Upper lobe of right lung (tissue), 1 donor: ENCODE results near the gene LIPI. TPM values are rescaled to one million over a fixed set of nuclear protein-coding genes. Genes with fewer than 3 reads are reported as not detected.

Experiments
- ATAC-seq: fragments of 200-7000 bp; cut with Tn5 transposase; one replicate; pipeline ENCODE4 v1.9.1; 2020; ENCODE audit warnings: mild to moderate bottlenecking, moderate library complexity
- DNase-seq: peaks from one replicate; pipeline ENCODE4 v3.0.0-alpha.2; 2020
- H3K27ac ChIP-seq: fragments of 200-600 bp; one replicate; pipeline ENCODE4 v1.8.0; 2022
- H3K27me3 ChIP-seq: fragments of 200-600 bp; one replicate; pipeline ENCODE4 v1.8.0; 2022; ENCODE audit warnings: mild to moderate bottlenecking
- H3K36me3 ChIP-seq: fragments of 200-600 bp; one replicate; pipeline ENCODE4 v1.8.0; 2022
- H3K4me1 ChIP-seq: fragments of 200-600 bp; one replicate; pipeline ENCODE4 v1.8.0; 2022
- H3K4me3 ChIP-seq: fragments of 200-600 bp; one replicate; pipeline ENCODE4 v1.8.0; 2022; ENCODE audit warnings: mild to moderate bottlenecking
- H3K9me3 ChIP-seq: fragments of 200-600 bp; one replicate; pipeline ENCODE4 v1.8.0; 2022
- intact Hi-C: fragments of 100-400 bp; cut with DNase I; formaldehyde crosslinking; loops from one replicate; pipeline ENCODE4 v1.11.0; 2022
- total RNA-seq: library from RNA; stranded (reverse); fragmentation: NEBNext Ultra II Directional; extraction: Animal tissue kit (Norgen Biotek cat#: 25700); gene quantifications from one replicate; pipeline ENCODE4 v1.2.1, GENCODE V29; 2021
- TF ChIP-seq, protein P1 (sequence below): fragments of 200-600 bp; IDR thresholded peaks from one replicate; pipeline ENCODE4 v1.8.0; 2022; ENCODE audit warnings: antibody characterized with exemption
- donor health status: DM: no; HTN: yes; CAD: no; lungs with severe emphysema.

The LIPI gene
- total RNA-seq, 1 donor from 2014 or later, result not detected

DNA sequence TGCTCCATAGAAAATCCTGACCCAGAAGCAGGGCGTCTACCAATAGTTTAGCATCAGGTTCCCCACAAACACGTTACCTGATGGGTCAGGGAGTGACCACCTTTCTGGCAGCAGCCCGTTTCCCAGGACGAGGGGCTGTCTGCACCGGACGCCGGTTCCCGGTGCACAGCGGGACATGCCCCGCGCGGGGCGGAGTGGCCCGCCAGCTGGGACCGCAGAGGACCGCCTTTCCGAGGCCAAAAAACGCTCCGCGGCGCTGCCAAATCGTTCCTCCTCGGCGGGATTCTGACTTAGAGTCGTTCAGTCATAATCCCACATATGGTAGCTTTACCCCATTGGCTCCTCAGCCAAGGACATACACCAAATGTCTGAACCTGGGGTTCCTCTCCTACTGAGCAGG lies 126.1 kb downstream of the LIPI start:
- Histone ChIP-seq H3K4me3 (no peak overlapping the region), H3K4me1 (no peaks in the 10 kb centered on the region), H3K27me3 (no peaks in the 10 kb centered on the region), H3K27ac (no peak overlapping the region), H3K9me3 (no peaks in the 10 kb centered on the region), H3K36me3 (no peaks in the 10 kb centered on the region)
- TF ChIP-seq, protein P1, sequence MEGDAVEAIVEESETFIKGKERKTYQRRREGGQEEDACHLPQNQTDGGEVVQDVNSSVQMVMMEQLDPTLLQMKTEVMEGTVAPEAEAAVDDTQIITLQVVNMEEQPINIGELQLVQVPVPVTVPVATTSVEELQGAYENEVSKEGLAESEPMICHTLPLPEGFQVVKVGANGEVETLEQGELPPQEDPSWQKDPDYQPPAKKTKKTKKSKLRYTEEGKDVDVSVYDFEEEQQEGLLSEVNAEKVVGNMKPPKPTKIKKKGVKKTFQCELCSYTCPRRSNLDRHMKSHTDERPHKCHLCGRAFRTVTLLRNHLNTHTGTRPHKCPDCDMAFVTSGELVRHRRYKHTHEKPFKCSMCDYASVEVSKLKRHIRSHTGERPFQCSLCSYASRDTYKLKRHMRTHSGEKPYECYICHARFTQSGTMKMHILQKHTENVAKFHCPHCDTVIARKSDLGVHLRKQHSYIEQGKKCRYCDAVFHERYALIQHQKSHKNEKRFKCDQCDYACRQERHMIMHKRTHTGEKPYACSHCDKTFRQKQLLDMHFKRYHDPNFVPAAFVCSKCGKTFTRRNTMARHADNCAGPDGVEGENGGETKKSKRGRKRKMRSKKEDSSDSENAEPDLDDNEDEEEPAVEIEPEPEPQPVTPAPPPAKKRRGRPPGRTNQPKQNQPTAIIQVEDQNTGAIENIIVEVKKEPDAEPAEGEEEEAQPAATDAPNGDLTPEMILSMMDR, result no peak
- intact Hi-C loops, result no loop called here
- no peak for DNase-seq
- ATAC-seq, result peak; percentile 12

- Histone ChIP-seq H3K27ac (no peak overlapping the region), H3K27me3 (no peaks in the 10 kb centered on the region), H3K4me3 (no peak overlapping the region), H3K36me3 (no peaks in the 10 kb centered on the region), H3K4me1 (no peaks in the 10 kb centered on the region), H3K9me3 (no peaks in the 10 kb centered on the region)
- DNase-seq, result no peak
- intact Hi-C loops, result no loop called here
- ATAC-seq, result peak; percentile 21
- TF ChIP-seq, protein P1, result no peak
Measured at GRCh38 chr21:14084068-14084501, 126.7 kb downstream of the LIPI start.

GRCh38 chr21:14080764-14081096 lies 130.0 kb downstream of the LIPI start:
- H3K4me3 ChIP-seq, result no peak overlapping the region
- no peaks in the 10 kb centered on the region for H3K9me3 ChIP-seq
- no peak overlapping the region for H3K27ac ChIP-seq
- H3K36me3 ChIP-seq, result no peaks in the 10 kb centered on the region
- ATAC-seq, result no peak
- no peak for DNase-seq
- H3K27me3 ChIP-seq, result no peaks in the 10 kb centered on the region
- no peaks in the 10 kb centered on the region for H3K4me1 ChIP-seq
- intact Hi-C loops, result no loop called here
- TF ChIP-seq, protein P1, result no peak

- intact Hi-C loops, result no loop called here
- Histone ChIP-seq H3K4me1 (no peaks in the 10 kb centered on the region), H3K4me3 (no peak overlapping the region), H3K27me3 (no peaks in the 10 kb centered on the region), H3K9me3 (no peaks in the 10 kb centered on the region), H3K36me3 (no peaks in the 10 kb centered on the region), H3K27ac (no peak overlapping the region)
- TF ChIP-seq, protein P1, result no peak
- ATAC-seq (no peak), DNase-seq (no peak)
Measured at GRCh38 chr21:14080040-14080763, 130.6 kb downstream of the LIPI start.

DNA sequence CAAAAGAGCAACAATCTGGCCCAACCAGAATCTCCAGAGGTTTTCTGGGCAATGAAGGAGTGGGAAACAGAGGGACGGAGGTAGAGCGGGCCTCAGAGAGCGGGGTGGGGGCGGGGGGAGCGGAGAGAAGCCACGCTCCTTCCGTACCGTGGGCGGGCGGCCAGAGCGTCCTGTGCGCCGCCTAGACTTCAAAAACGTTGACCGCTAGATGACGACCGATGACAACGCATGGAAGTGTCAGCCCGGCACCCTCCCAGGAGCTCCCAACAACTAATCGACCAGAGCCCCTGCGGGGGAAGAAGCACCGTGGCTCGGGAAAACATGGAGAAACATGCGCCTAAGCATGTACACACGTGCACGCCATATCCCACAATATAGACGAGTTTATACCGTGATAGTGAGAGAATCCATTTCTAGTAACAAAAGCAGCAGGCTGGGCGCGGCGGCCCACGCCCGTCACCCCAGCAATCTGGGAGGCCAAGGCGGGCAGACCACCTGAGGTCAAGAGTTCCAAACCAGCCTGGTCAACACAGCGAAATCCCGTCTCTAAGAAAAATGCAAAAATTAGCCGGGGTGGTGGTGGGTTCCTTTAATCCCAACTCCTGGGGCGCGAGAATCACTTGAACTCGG lies 131.9 kb downstream of the LIPI start:
- no peak for DNase-seq
- no peaks in the 10 kb centered on the region for H3K27me3 ChIP-seq
- TF ChIP-seq, protein P1, result no peak
- H3K36me3 ChIP-seq, result no peaks in the 10 kb centered on the region
- no peak overlapping the region for H3K4me3 ChIP-seq
- intact Hi-C loops, result no loop called here
- H3K4me1 ChIP-seq, result no peaks in the 10 kb centered on the region
- no peak for ATAC-seq
- no peak overlapping the region for H3K27ac ChIP-seq
- H3K9me3 ChIP-seq, result no peaks in the 10 kb centered on the region
